Hippocampal formation (tissue), 2 donors: Measurements from ENCODE around the gene ASIP.
"Not testable (repeated sequence)": the region's sequence is repeated elsewhere in the genome, so short reads cannot be mapped to it uniquely, and the experiment has no call there.

Experiments used
- DNase-seq, 2 donors: peaks; one replicate each; lab custom pipeline; 2025; lab: John Stamatoyannopoulos, UW

ASIP gene, protein sequence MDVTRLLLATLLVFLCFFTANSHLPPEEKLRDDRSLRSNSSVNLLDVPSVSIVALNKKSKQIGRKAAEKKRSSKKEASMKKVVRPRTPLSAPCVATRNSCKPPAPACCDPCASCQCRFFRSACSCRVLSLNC

DNA sequence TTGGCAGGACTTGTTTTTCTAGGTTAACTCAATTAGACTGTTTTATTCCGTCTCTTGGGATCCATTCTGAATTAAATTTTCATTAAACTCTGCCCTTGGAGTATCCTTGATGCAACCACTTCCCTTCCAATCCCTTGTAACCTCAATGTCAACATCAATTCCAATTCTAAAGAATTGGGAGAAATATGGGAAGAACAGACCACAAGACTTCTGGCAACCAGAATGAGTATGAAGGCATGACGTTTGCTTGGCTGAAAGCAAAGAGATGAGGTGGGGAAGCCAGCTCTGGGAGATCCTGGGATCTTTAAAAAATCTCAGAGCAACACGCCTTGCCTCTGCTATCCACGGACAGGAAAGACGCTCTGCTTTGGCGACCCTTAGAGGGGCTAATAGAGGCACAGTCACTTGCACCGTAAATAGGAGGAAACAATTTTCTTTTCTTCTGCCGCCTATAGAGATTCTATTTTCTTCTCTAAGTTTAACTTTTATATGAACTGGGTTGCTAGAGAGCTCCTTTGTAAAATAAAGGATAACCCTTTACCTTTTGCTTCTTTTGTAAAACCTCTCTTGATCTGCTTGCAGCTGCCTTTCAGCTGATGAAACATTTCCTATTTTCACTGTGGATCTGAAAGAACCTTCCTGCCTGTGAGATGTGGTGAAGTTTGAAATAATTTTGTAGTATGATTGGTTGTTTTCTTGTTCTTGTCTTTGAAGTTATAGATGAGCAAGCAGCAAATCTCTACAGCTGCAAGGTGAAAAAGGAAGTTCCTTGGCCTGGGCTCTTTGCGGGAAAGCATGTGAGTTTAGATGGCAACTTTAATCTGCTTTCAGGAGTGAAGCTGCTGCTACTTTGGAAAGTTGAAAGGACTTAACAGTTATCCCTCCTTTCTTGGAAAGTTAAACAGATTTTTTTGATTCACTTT is at the start of gene ASIP:
Gene ASIP, plus strand, starts transcription at position 731 of the 923 bp plus-strand sequence. CDS start 18,952 bp downstream, outside the sequence.
- DNase-seq: no peak

GRCh38 chr20:34193051-34193450 is 48.2 kb upstream of the ASIP start:
- no peak for DNase-seq

- DNase-seq: no peak
Measured at GRCh38 chr20:34199183-34199582, 42.0 kb upstream of the ASIP start.

- DNase-seq: no peak
Measured at GRCh38 chr20:34200023-34200422, 41.2 kb upstream of the ASIP start.

- DNase-seq: no peak
Measured at GRCh38 chr20:34201531-34201930, 39.7 kb upstream of the ASIP start.

DNA sequence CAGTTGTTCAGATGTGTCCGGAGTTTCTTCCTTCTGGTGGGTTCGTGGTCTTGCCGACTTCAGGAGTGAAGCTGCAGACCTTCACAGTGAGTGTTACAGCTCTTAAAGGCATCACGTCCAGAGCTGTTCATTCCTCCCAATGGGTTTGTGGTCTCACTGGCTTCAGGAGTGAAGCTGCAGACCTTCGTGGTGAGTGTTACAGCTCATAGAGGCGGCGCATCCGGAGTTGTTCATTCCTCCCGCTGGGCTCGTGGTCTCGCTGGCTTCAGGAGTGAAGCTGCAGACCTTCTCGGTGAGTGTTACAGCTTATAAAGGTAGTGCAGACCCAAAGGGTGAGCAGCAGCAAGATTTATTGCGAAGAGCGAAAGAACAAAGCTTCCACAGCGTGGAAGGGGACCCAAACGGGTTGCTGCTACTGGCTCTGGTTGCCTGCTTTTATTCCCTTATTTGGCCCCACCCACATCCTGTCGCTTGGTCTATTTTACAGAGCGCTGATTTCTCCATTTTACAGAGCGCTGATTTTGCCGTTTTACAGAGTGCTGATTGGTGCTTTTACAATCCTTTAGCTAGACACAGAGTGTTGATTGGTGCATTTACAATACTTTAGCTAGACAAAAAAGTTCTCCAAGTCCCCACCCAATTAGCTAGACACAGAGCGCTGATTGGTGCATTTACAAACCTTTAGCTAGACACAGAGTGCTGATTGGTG is 35.9 kb upstream of the ASIP start:
- not testable (repeated sequence) for DNase-seq

- no peak for DNase-seq
Measured at GRCh38 chr20:34209111-34209510, 32.1 kb upstream of the ASIP start.

GRCh38 chr20:34210271-34210670 is 31.0 kb upstream of the ASIP start:
- DNase-seq: no peak

DNA sequence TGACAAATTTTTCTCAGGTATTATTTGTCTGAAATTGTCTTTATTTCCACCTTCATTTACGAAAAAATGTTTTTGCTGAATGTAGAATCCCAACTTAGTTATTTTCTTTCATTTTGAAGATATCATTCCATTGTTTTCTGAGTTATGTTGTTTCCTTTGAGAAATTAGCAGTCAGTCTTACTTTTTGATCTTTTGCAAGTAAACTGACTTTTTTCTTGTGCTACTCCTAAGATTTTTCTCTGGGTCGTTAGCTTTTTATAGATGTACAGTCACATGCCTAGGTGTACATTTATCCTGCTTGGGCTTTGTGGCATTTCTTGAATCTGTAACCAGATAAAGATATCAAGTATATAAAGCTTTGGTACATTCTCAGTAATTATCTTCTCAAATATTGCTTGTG is 29.6 kb upstream of the ASIP start:
- no peak for DNase-seq

DNA sequence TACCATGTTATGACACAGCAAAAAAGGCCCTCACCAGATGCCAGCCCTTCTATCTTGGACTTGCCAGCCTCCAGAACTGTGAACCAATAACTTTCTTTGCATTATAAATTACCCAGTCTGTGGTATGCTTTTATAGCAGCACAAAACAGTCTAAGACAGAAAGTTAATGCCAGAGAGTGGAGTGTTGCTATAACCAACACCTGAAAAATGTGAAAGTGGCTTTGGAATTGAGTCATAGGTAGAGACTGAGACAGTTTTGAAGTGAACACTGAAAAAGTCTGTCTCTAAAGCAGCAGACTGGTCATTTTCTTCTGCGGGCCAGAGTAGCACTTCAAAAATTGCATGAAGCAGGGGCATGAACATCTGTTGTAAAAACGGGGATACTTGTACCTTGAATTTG is 28.0 kb upstream of the ASIP start:
- DNase-seq: no peak

DNA sequence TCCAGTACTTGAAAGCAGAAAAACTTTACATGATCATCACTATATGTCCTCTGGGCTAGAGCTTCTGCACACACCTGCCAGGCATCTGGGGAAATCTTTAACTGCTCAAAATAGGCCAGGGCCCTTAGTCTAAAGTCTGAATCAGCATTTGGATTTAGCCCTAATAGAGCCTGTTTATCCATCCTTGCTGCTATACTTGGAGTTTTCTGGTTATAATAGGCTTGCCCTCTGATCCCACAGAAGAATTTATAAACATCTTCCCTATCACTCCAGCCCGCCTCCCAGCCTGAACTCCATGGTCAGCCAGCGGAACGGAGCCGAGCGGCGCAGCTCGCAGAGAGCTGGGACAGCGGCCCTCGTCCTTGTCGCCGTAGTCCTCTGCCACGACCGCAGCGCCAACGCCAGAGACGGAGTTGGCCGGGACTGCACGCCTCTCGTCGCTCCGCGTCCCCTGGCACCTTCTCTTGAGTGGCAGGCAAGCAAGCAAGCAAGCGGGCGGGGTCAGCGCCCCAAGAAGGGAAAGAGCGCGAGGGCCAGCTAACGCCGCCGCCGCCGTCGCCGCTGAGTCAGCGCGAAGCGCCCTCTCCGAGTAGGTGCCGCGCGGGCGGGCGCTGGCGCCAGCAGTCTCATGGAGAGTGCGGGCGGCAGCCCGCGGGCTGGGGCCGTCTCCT is 25.4 kb upstream of the ASIP start:
- DNase-seq: peak in 1 of 2 donors; percentile 54

DNA sequence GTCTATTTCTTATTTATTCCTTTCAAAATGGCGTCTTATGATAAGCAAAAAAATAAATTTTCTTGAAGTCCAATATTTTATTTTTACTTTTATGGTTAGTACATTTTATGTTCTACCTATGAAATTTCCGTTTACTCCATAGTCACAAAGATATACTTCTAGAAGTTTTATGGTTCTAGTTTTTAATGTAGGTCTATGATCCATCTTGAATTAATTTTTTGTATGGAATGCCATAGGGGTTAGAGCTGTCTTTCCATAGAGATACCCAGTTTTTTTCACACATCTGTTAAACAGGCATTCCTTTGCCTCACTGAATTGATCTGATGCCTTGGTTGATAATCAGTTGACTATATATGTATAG is 24.9 kb upstream of the ASIP start:
- DNase-seq: no peak

DNA sequence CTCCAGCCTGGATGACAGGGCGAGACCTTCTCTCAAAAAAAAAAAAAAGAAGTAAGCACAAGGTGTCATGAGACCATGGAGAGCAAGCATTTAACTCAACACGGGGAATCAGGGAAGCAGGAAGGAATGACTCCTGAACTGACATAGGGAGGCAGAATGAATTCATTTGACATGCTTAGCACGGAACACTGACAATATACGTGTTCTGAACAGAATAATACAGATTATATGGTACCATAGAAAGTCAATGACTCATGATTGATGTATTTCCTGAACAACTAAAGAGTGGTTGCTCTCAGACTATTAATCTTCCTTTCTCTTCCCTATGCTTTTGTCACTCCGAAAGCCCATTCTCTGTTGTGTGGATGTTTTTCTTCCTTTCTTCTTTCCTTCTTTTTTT is 20.7 kb upstream of the ASIP start:
- no peak for DNase-seq

DNA sequence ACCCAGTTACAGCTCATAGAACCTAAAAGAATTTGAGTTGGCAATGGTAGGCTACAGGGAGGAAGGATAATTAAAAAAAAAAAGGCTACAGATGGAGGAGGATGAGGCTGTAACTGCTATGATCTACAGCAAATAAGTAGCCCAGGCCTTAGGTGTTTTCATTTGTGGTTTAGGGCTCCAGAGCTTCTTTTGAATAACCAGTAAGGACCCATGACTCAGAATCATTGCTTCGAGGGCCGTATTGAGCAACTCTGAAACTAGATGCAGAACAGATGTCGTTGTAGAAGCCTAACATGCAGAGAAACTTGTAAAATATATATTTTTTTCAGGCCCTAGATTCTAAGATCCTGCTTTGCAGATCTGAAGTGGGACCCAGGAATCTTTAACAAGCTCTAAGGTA is 19.0 kb upstream of the ASIP start:
- no peak for DNase-seq

DNA sequence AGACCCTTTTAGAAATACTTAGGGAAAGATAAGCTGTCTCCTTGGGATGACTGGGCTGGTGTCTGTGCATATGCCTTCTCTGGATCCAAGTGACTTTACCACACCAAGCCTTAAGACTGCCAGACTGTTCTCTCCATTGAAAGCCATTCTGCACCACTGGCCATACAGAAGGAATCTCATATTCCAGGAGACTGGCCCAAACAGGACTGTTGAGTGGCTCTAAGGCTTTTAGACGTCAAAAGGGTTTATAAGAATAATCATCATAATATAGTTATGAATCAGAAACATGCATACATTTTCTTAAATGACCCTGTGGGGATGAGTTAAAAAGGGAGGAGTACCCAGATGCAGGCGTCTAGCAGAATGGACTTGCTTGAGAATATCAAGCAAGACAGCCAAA is 17.0 kb upstream of the ASIP start:
- not testable (repeated sequence) for DNase-seq

DNA sequence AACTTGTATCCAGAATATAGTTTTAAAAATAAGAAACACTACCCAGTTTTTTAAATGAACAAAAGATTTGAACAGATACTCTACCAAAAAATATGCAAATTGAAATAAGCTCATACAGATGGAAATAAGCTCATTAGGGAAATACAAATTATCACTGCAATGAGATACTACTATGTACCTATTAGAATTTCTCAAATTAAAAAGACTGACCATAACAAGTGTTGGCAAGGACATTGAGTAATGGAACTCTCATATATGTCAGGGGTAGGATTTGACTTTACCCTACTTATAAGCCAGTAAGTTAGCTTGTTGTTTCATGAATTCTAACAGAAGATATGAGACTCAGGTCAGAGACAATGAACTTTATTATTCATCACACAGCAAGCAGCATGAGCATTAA is 9.6 kb upstream of the ASIP start:
- DNase-seq: no peak

- no peak for DNase-seq
Measured at GRCh38 chr20:34232494-34233087, 8.6 kb upstream of the ASIP start.

GRCh38 chr20:34233687-34234086 is 7.5 kb upstream of the ASIP start:
- no peak for DNase-seq

DNA sequence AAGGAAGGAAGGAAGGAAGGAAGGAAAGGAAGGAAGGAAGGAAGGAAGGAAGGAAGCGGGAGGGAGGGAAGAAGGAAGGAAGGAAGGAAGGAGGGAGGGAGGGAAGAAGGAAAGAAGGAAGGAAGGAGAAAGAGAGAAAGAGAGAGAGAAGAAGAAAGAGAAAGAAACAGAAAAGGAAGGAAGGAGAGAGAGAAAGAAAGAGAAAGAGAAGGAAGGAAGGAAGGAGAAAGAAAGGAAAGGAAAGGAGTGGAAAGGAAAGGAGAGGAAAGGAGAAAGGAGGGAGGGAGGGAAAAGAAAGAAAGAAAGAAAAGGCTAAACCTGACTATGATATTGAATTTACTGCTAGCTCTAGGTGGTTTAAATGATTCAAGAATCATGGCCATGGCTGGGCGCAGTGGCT is 5.3 kb upstream of the ASIP start:
- DNase-seq: no peak

DNA sequence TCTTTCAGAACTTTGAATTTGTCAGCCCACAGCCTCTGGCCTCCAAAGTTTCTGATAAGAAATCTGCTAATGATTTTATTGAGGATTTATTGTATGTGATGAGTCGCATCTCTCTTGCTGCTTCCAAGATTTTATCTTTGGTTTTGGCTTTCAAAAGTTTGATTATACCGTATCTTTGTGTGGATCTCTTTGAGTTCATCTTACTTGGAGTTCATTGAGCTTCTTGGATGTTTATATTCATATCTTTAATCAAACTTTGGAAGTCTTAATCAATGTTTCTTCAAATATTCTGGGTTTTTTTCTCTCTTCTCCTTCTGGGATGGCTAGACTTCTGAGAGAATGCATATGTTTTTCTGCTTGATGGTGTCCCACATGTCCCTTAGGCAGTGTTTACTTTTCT is 3.3 kb upstream of the ASIP start:
- no peak for DNase-seq

DNA sequence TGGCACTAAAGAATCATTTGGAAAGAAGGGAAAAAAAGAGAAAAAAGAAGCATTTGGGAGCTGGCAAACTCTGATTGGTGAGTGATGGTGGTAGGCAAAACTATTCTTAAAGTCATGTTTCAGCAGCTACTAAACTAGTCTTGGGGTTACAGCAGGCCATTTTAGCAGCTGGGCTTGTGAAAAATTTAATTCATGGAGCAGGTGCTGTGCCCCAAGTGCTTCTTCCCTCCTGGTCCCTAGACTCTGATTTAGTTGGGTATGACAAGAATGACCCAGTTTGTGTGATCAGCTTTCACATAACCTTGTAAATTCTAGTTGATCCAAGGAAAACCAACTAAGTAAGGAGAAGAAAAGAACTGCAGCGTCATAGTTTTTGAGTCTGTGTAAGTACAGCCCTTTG is 1.1 kb upstream of the ASIP start:
- DNase-seq: no peak

DNA sequence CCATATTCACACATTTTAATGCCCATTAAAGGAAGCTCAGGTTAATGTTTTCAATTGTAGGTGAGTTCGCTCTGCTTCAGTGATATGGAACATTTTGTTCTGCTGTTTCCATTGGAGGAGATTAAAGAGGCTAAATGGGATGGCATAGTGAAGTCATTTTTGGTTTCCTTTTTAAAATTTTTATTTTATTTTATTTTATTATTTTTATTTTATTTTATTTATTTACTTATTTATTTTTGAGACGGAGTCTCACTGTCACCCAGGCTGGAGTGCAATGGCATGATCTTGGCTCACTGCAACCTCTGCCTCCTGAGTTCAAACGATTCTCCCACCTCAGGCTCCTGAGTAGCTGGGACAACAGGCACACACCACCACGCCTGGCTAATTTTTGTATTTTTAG is 792 bp downstream of the ASIP start:
- not testable (repeated sequence) for DNase-seq
